H9 (cell line): ENCODE measurements around the gene ALG14. TPM values are rescaled to one million over a fixed set of nuclear protein-coding genes. Genes with fewer than 3 reads are reported as not detected.

ENCODE experiments used
- DNase-seq: peaks from one replicate; pipeline ENCODE4 v3.0.0-alpha.2; 2017
- H2AFZ ChIP-seq: one replicate; pipeline ENCODE4 v1.6.1; 2013; ENCODE audit warnings: mild to moderate bottlenecking, low read length, control low read depth, moderate library complexity
- H2AK5ac ChIP-seq: 2 replicates; pipeline ENCODE4 v1.6.1; 2013; ENCODE audit warnings: low read length, control low read depth, mixed read lengths; ENCODE audit not compliant: insufficient read length
- H2BK120ac ChIP-seq: one replicate; pipeline ENCODE4 v1.6.1; 2013; ENCODE audit warnings: low read depth, mild to moderate bottlenecking, low read length, control low read depth, inconsistent platforms; ENCODE audit not compliant: poor library complexity, severe bottlenecking
- H2BK12ac ChIP-seq: 2 replicates; pipeline ENCODE4 v1.6.1; 2013; ENCODE audit warnings: low read length, control low read depth, mixed read lengths, low read depth; ENCODE audit not compliant: insufficient read length
- H2BK15ac ChIP-seq: 2 replicates; pipeline ENCODE4 v1.6.1; 2013; ENCODE audit warnings: low read depth, low read length, control low read depth
- H2BK20ac ChIP-seq: one replicate; pipeline ENCODE4 v1.6.1; 2013; ENCODE audit warnings: low read depth, mild to moderate bottlenecking, low read length, control low read depth, inconsistent platforms; ENCODE audit not compliant: poor library complexity, severe bottlenecking
- H2BK5ac ChIP-seq: 2 replicates; pipeline ENCODE4 v1.6.1; 2013; ENCODE audit warnings: low read length, control low read depth, mixed read lengths; ENCODE audit not compliant: insufficient read length
- H3K14ac ChIP-seq: 2 replicates; pipeline ENCODE4 v1.6.1; 2013; ENCODE audit warnings: low read length, control low read depth; ENCODE audit not compliant: insufficient read depth
- H3K18ac ChIP-seq: 2 replicates; pipeline ENCODE4 v1.6.1; 2013; ENCODE audit warnings: low read depth, mild to moderate bottlenecking, mixed read lengths, low read length, control low read depth; ENCODE audit not compliant: insufficient read length
- H3K23ac ChIP-seq: 2 replicates; pipeline ENCODE4 v1.6.1; 2013; ENCODE audit warnings: low read length, control low read depth, mixed read lengths, low read depth; ENCODE audit not compliant: insufficient read length
- H3K23me2 ChIP-seq: 2 replicates; pipeline ENCODE4 v1.6.1; 2013; ENCODE audit warnings: low read depth, mild to moderate bottlenecking, mixed read lengths, low read length, control low read depth; ENCODE audit not compliant: insufficient read length, poor library complexity, severe bottlenecking
- H3K27ac ChIP-seq: 2 replicates; pipeline ENCODE4 v1.5.1; 2013; ENCODE audit warnings: low read length, control low read depth, mixed read lengths, low read depth; ENCODE audit not compliant: insufficient read length
- H3K27me3 ChIP-seq: 2 replicates; pipeline ENCODE4 v1.6.1; 2013; ENCODE audit warnings: low read length, control low read depth, inconsistent platforms; ENCODE audit not compliant: insufficient read depth
- H3K4ac ChIP-seq: 2 replicates; pipeline ENCODE4 v1.6.1; 2013; ENCODE audit warnings: low read depth, mild to moderate bottlenecking, control low read depth, inconsistent platforms, low read length, moderate library complexity
- H3K4me1 ChIP-seq: 2 replicates; pipeline ENCODE4 v1.6.1; 2013; ENCODE audit warnings: low read length, control low read depth, inconsistent platforms; ENCODE audit not compliant: insufficient read depth
- H3K4me2 ChIP-seq: 2 replicates; pipeline ENCODE4 v1.6.1; 2013; ENCODE audit warnings: low read length, control low read depth, mixed read lengths; ENCODE audit not compliant: insufficient read length, insufficient read depth
- H3K56ac ChIP-seq: 2 replicates; pipeline ENCODE4 v1.6.1; 2013; ENCODE audit warnings: low read depth, mild to moderate bottlenecking, mixed read lengths, low read length, control low read depth; ENCODE audit not compliant: insufficient read length
- H3K79me1 ChIP-seq: 2 replicates; pipeline ENCODE4 v1.6.1; 2013; ENCODE audit warnings: low read depth, mild to moderate bottlenecking, moderate library complexity, low read length, control low read depth, inconsistent platforms; ENCODE audit not compliant: insufficient read depth, poor library complexity, severe bottlenecking
- H3K79me2 ChIP-seq: 2 replicates; pipeline ENCODE4 v1.6.1; 2013; ENCODE audit warnings: low read length, control low read depth, inconsistent platforms; ENCODE audit not compliant: insufficient read depth
- H3K9ac ChIP-seq: 2 replicates; pipeline ENCODE4 v1.6.1; 2013; ENCODE audit warnings: low read length, control low read depth, mixed read lengths; ENCODE audit not compliant: insufficient read length; ENCODE audit errors: extremely low read depth
- H3K9me3 ChIP-seq: one replicate; pipeline ENCODE4 v1.6.1; 2013; ENCODE audit warnings: low read depth, low read length, inconsistent platforms; ENCODE audit not compliant: control insufficient read depth
- H3T11ph ChIP-seq: one replicate; pipeline ENCODE4 v1.6.1; 2013; ENCODE audit warnings: mild to moderate bottlenecking, low read length, control low read depth, inconsistent platforms
- H4K20me1 ChIP-seq: one replicate; pipeline ENCODE4 v1.6.1; 2013; ENCODE audit not compliant: control insufficient read depth, insufficient read length, insufficient read depth
- H4K5ac ChIP-seq: 2 replicates; pipeline ENCODE4 v1.6.1; 2013; ENCODE audit warnings: low read depth, mild to moderate bottlenecking, mixed read lengths, low read length, control low read depth; ENCODE audit not compliant: insufficient read length
- H4K8ac ChIP-seq: replicated peaks from 2 replicates; pipeline ENCODE4 v1.6.1; 2013; ENCODE audit warnings: low read length, control low read depth, mixed read lengths, low read depth; ENCODE audit not compliant: insufficient read length
- H4K91ac ChIP-seq: 2 replicates; pipeline ENCODE4 v1.6.1; 2013; ENCODE audit warnings: low read depth, mild to moderate bottlenecking, moderate library complexity, mixed read lengths, low read length, control low read depth; ENCODE audit not compliant: insufficient read length
- H3K27ac Mint-ChIP-seq, 3 experiments: 2 replicates in 2 of 3; 3 replicates in 1 of 3; pipeline ENCODE4 v1.8.0; 2020 to 2021; ENCODE audit warnings: mixed read lengths in 3 of 3, mild to moderate bottlenecking in 1 of 3, moderate library complexity in 1 of 3
- H3K27me3 Mint-ChIP-seq: 2 replicates; pipeline ENCODE4 v1.8.0; 2021; ENCODE audit warnings: low read depth, mild to moderate bottlenecking, moderate library complexity, mixed read lengths
- H3K36me3 Mint-ChIP-seq, 3 experiments: 2 replicates in 2 of 3; 3 replicates in 1 of 3; pipeline ENCODE4 v1.8.0; 2020 to 2021; ENCODE audit warnings: low read depth in 3 of 3, mixed read lengths in 3 of 3; ENCODE audit not compliant: insufficient read depth in 1 of 3
- H3K4me1 Mint-ChIP-seq, 2 experiments: 2 replicates each; pipeline ENCODE4 v1.8.0; 2020; ENCODE audit warnings: mixed read lengths in 2 of 2
- H3K4me3 Mint-ChIP-seq, 2 experiments: 2 replicates in 1 of 2; 3 replicates in 1 of 2; pipeline ENCODE4 v1.8.0; 2020 to 2021; ENCODE audit warnings: mild to moderate bottlenecking in 2 of 2, mixed read lengths in 2 of 2, moderate library complexity in 1 of 2
- H3K9me3 Mint-ChIP-seq, 2 experiments: 2 replicates in 1 of 2; 3 replicates in 1 of 2; pipeline ENCODE4 v1.8.0; 2020; ENCODE audit warnings: mild to moderate bottlenecking in 2 of 2, mixed read lengths in 2 of 2, moderate library complexity in 1 of 2
- WGBS: extraction: QIAGEN DNeasy Blood & Tissue Kit; methylation state at CpG from one replicate; pipeline ENCODE4 v1.1.7; 2013; ENCODE audit warnings: missing lambda C conversion rate, low lambda C conversion rate, mixed read lengths; ENCODE audit not compliant: insufficient read length; ENCODE audit errors: extremely low coverage; 5-methylcytosine and 5-hydroxymethylcytosine counted together
- total RNA-seq: library from RNA; stranded (reverse); gene quantifications from 2 replicates; pipeline ENCODE4 v1.2.1, GENCODE V29; 2021
- TF ChIP-seq, protein P1 (sequence below): fragments of 200-600 bp; sonication (generic); conservative IDR thresholded peaks from 3 replicates; pipeline ENCODE4 v1.8.0; 2021; ENCODE audit warnings: antibody characterized with exemption, mild to moderate bottlenecking

ALG14 gene
- total RNA-seq, 1 experiment from 2014 or later = 2.5 TPM

DNA sequence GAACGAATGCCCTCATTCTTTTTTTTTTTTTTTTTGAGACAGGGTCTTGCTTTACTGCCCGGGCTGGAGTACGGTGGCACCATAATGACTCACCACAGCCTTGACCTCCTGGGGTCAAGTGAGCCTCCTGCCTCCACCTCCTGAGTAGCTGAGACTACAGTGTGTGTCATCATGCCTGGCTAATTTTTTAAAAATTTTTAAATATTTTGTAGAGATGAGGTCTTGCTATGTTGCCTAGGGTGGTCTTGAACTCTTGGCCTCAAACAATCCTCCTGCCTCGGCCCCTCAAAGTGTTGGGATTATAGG is 69.4 kb downstream of the ALG14 start:
- H3K9me3 ChIP-seq = no peaks in the 10 kb centered on the region
- no peak overlapping the region for H3K14ac ChIP-seq
- no peak overlapping the region for H3T11ph ChIP-seq
- H4K91ac ChIP-seq = no peak overlapping the region
- no peaks in the 10 kb centered on the region; the same call in 1 of the 2 replicates for H3K79me2 ChIP-seq
- H3K4ac ChIP-seq = no peak overlapping the region
- H3K4me2 ChIP-seq = no peak overlapping the region
- Mint-ChIP-seq H3K9me3 (no peaks in the 10 kb centered on the region; a peak in 1 of 5 replicates), H3K27ac (no peak overlapping the region), H3K4me1 (peaks cover 8 to 19% of the 10 kb centered on the region in 2 experiments; a peak in 3 of 4 replicates), H3K27me3 (no peaks in the 10 kb centered on the region), H3K36me3 (no peaks in the 10 kb centered on the region), H3K4me3 (no peak overlapping the region)
- no peaks in the 10 kb centered on the region for H3K4me1 ChIP-seq
- no CpG with 5 or more reads among the region's 4 CpGs for WGBS
- H3K18ac ChIP-seq = no peak overlapping the region
- TF ChIP-seq, protein P1, sequence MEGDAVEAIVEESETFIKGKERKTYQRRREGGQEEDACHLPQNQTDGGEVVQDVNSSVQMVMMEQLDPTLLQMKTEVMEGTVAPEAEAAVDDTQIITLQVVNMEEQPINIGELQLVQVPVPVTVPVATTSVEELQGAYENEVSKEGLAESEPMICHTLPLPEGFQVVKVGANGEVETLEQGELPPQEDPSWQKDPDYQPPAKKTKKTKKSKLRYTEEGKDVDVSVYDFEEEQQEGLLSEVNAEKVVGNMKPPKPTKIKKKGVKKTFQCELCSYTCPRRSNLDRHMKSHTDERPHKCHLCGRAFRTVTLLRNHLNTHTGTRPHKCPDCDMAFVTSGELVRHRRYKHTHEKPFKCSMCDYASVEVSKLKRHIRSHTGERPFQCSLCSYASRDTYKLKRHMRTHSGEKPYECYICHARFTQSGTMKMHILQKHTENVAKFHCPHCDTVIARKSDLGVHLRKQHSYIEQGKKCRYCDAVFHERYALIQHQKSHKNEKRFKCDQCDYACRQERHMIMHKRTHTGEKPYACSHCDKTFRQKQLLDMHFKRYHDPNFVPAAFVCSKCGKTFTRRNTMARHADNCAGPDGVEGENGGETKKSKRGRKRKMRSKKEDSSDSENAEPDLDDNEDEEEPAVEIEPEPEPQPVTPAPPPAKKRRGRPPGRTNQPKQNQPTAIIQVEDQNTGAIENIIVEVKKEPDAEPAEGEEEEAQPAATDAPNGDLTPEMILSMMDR = no peak
- H3K23me2 ChIP-seq = no peaks in the 10 kb centered on the region
- H2BK5ac ChIP-seq = no peak overlapping the region
- H3K27ac ChIP-seq = no peak overlapping the region
- H4K5ac ChIP-seq = no peak overlapping the region
- H2BK15ac ChIP-seq = no peak overlapping the region
- DNase-seq = no peak
- no peaks in the 10 kb centered on the region for H4K20me1 ChIP-seq
- no peak overlapping the region for H3K23ac ChIP-seq
- H3K9ac ChIP-seq = no peak overlapping the region
- no peaks in the 10 kb centered on the region for H3K79me1 ChIP-seq
- H2AFZ ChIP-seq = no peak overlapping the region
- H4K8ac ChIP-seq = no peak overlapping the region
- H2BK12ac ChIP-seq = no peak overlapping the region
- no peak overlapping the region for H3K56ac ChIP-seq
- no peak overlapping the region for H2AK5ac ChIP-seq
- no peaks in the 10 kb centered on the region for H3K27me3 ChIP-seq
- H2BK120ac ChIP-seq = no peak overlapping the region
- no peak overlapping the region for H2BK20ac ChIP-seq
